A549 (cell line): ENCODE measurements around the gene ESRRG. TPM values are rescaled to one million over a fixed set of nuclear protein-coding genes. Genes with fewer than 3 reads are reported as not detected.

ENCODE experiments used
- ATAC-seq, 2 experiments: fragments of 200-7000 bp in 1 of 2; fragments of >200 bp in 1 of 2; cut with Nextera tagmentation in 1 of 2; cut with Tn5 transposase in 1 of 2; 3 replicates each; pipeline versions ENCODE4 v1.8.0 to v1.9.1; 2018 to 2020; ENCODE audit warnings: mild to moderate bottlenecking in 1 of 2, moderate library complexity in 1 of 2
- CTCF ChIA-PET: fragments of 300-600 bp; sonication (Branson Sonifier 250); formaldehyde crosslinking; extraction: SDS; loops from one replicate; lab custom pipeline; 2021; ENCODE audit warnings: antibody characterized with exemption, inconsistent platforms; lab: Yijun Ruan, JAX
- POLR2A ChIA-PET: fragments of 350-600 bp; formaldehyde crosslinking; extraction: SDS; loops from one replicate; lab custom pipeline; 2021; ENCODE audit warnings: antibody characterized with exemption, inconsistent platforms; lab: Yijun Ruan, JAX
- DNase-seq, 2 experiments: peaks; one replicate each; pipeline versions ENCODE4 v3.0.0 to v3.0.0-alpha.2; 2011 to 2016; ENCODE audit warnings: low read depth in 1 of 2, low spot score in 1 of 2
- FAIRE-seq: peaks from 2 replicates; lab custom pipeline; 2011; peaks lifted over from hg19 to GRCh38; lab: Jason Lieb, UNC
- H3K27ac ChIP-seq, 2 experiments: fragments of >200 bp; sonication (Bioruptor Twin); formaldehyde crosslinking; 3 replicates each; pipeline ENCODE4 v1.5.1; 2016 to 2017
- H3K4me1 ChIP-seq: fragments of >200 bp; sonication (Bioruptor Twin); formaldehyde crosslinking; 3 replicates; pipeline ENCODE4 v1.6.1; 2016
- H3K4me2 ChIP-seq: fragments of >200 bp; sonication (Bioruptor Twin); formaldehyde crosslinking; 3 replicates; pipeline ENCODE4 v1.6.1; 2016
- H3K4me3 ChIP-seq: fragments of >200 bp; sonication (Bioruptor Twin); formaldehyde crosslinking; 3 replicates; pipeline ENCODE4 v1.5.1; 2016
- H3K9me3 ChIP-seq: fragments of >200 bp; sonication (Bioruptor Twin); formaldehyde crosslinking; 3 replicates; pipeline ENCODE4 v1.6.1; 2016
- CBX2 ChIP-seq: fragments of 200-600 bp; sonication (generic); IDR thresholded peaks from 2 replicates; pipeline ENCODE4 v1.6.1; 2016; ENCODE audit warnings: low read depth, mild to moderate bottlenecking, borderline replicate concordance
- CEBPB ChIP-seq, 2 experiments: fragments of >200 bp in 1 of 2; sonication (Bioruptor Twin) in 1 of 2; formaldehyde crosslinking in 1 of 2; IDR thresholded peaks; 2 replicates each; pipeline ENCODE4 v1.6.1; 2012 to 2016
- EHF ChIP-seq: fragments of 250-450 bp; sonication (Bioruptor Pico); IDR thresholded peaks from 2 replicates; pipeline ENCODE4 v1.5.0; 2020; ENCODE audit warnings: mild to moderate bottlenecking
- EHMT2 ChIP-seq: fragments of 200-600 bp; sonication (generic); IDR thresholded peaks from 2 replicates; pipeline ENCODE4 v1.6.1; 2016; ENCODE audit warnings: antibody characterized with exemption, low read depth, mild to moderate bottlenecking, moderate library complexity
- EP300 ChIP-seq, 2 experiments: fragments of >200 bp; sonication (Bioruptor Twin); formaldehyde crosslinking; IDR thresholded peaks; 2 replicates in 1 of 2; 3 replicates in 1 of 2; pipeline ENCODE4 v1.6.1; 2016 to 2017
- FOSL2 ChIP-seq, 2 experiments: fragments of 450-650 bp in 1 of 2; fragments of >200 bp in 1 of 2; sonication (Bioruptor Twin) in 1 of 2; formaldehyde crosslinking; IDR thresholded peaks; 2 replicates each; pipeline versions ENCODE4 v1.5.0 to v1.6.1; 2016 to 2020; ENCODE audit warnings: mild to moderate bottlenecking in 1 of 2, moderate library complexity in 1 of 2
- GATA3 ChIP-seq: IDR thresholded peaks from 2 replicates; pipeline ENCODE4 v1.6.1; 2012; ENCODE audit warnings: borderline replicate concordance
- HOXA7 ChIP-seq: fragments of 250-450 bp; sonication (Bioruptor Pico); IDR thresholded peaks from 2 replicates; pipeline ENCODE4 v1.5.0; 2020; ENCODE audit warnings: mild to moderate bottlenecking, moderate library complexity
- HOXB13 ChIP-seq: fragments of 250-450 bp; sonication (Bioruptor Pico); IDR thresholded peaks from 2 replicates; pipeline ENCODE4 v1.5.0; 2020; ENCODE audit warnings: low read depth, mild to moderate bottlenecking, moderate library complexity
- KDM1A ChIP-seq: fragments of 200-600 bp; sonication (generic); IDR thresholded peaks from 2 replicates; pipeline ENCODE4 v1.6.1; 2016; ENCODE audit warnings: low read depth, mild to moderate bottlenecking
- MAFK ChIP-seq: fragments of 450-650 bp; IDR thresholded peaks from 2 replicates; pipeline ENCODE4 v1.6.1; 2014; ENCODE audit not compliant: partially characterized antibody
- MYC ChIP-seq: IDR thresholded peaks from 2 replicates; pipeline ENCODE4 v1.6.1; 2012; ENCODE audit warnings: mild to moderate bottlenecking, inconsistent platforms, low read length, improper control_type of control experiment, borderline replicate concordance
- RAD21 ChIP-seq, 2 experiments: fragments of >200 bp in 1 of 2; sonication (Bioruptor Twin) in 1 of 2; formaldehyde crosslinking in 1 of 2; IDR thresholded peaks in 1 of 2; conservative IDR thresholded peaks in 1 of 2; 2 replicates in 1 of 2; 3 replicates in 1 of 2; pipeline ENCODE4 v1.6.1; 2012 to 2018; ENCODE audit warnings: inconsistent platforms in 1 of 2
- SMC3 ChIP-seq: fragments of >200 bp; sonication (Bioruptor Twin); formaldehyde crosslinking; IDR thresholded peaks from 3 replicates; pipeline ENCODE4 v1.6.1; 2018; ENCODE audit warnings: inconsistent platforms
- SREBF2 ChIP-seq: fragments of 450-650 bp; IDR thresholded peaks from 2 replicates; pipeline ENCODE4 v1.6.1; 2014; ENCODE audit warnings: mild to moderate bottlenecking, moderate library complexity
- ZC3H11A ChIP-seq: fragments of 450-650 bp; IDR thresholded peaks from 2 replicates; pipeline ENCODE4 v1.6.1; 2014; ENCODE audit warnings: antibody characterized with exemption, mild to moderate bottlenecking
- WGBS: methylation state at CpG from one replicate; pipeline ENCODE4 v1.1.6; 2017; ENCODE audit errors: missing lambda C conversion rate; 5-methylcytosine and 5-hydroxymethylcytosine counted together
- polyA plus RNA-seq, 4 experiments: library from polyadenylated mRNA; depleted of rRNA in 3 of 4; stranded (reverse); fragments of >200 nt; fragmentation: RNase III in 1 of 4; extraction: RNeasy Plus Mini Kit Qiagen cat#74134 plus additional on column Dnase treatment in 1 of 4; gene quantifications; 2 replicates in 3 of 4; 3 replicates in 1 of 4; pipeline ENCODE4 v1.2.3, GENCODE V29; 2011 to 2017
- TF ChIP-seq, protein P1 (sequence below): fragments of 450-650 bp; IDR thresholded peaks from 2 replicates; pipeline ENCODE4 v1.6.1; 2014; ENCODE audit warnings: antibody characterized with exemption
- TF ChIP-seq, protein P2 (sequence below): fragments of 200-600 bp; sonication (generic); IDR thresholded peaks from 2 replicates; pipeline ENCODE4 v1.6.1; 2016; ENCODE audit warnings: antibody characterized with exemption, mild to moderate bottlenecking, moderate library complexity
- TF ChIP-seq, protein P3 (sequence below): fragments of 150-350 bp; IDR thresholded peaks from 2 replicates; pipeline ENCODE4 v1.6.1; 2014; ENCODE audit warnings: low read depth, mild to moderate bottlenecking, low read length
- TF ChIP-seq, protein P4 (sequence below): fragments of >200 bp; sonication (Bioruptor Twin); formaldehyde crosslinking; IDR thresholded peaks from 3 replicates; pipeline ENCODE4 v1.6.1; 2016

The ESRRG gene
- polyA plus RNA-seq, 2 of the 4 experiments (the other 2 are of a cell fraction) = 0.09 TPM; not detected in 1

DNA sequence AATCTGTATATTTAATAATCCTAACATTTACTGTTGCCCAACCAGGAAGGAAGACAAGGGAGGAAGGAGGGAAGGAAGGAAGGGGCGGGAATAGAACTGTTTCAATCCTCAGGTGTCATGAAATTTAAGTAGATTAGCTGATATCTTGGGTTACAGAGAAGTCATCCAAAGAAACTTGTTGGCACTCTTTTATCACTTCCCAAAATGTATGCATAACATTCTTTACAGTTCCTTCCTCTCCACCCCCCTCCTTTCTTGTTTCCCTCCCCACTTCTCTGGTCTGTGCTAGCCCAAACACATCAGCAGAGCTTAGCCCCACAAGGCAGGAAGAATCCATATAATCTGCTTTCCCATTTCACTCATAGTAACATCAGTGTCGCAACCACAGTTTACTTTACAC, 110.9 kb downstream of the ESRRG start:
- H3K9me3 ChIP-seq = no peaks in the 10 kb centered on the region
- no peak overlapping the region for H3K4me3 ChIP-seq
- ChIA-PET POLR2A (no interaction called here), CTCF (no interaction called here)
- no peak for DNase-seq
- H3K27ac ChIP-seq = no peak overlapping the region
- no peaks in the 10 kb centered on the region for H3K4me1 ChIP-seq
- no peak overlapping the region for H3K4me2 ChIP-seq
- FAIRE-seq = no peak
- TF ChIP-seq CBX2 (no peak), EHF (CRISPR knock-in tag) (no peak), FOSL2 (IDR thresholded peaks at IDR 0.05) (no peak), FOSL2 (CRISPR knock-in tag; IDR thresholded peaks at IDR 0.05) (no peak), EHMT2 (no peak), EP300 (IDR thresholded peaks at IDR 0.05) (no peak), ZC3H11A (no peak), RAD21 (conservative IDR thresholded peaks at IDR 0.05 in 1 of 2, IDR thresholded peaks at IDR 0.05 in 1 of 2) (no peak), HOXA7 (CRISPR knock-in tag) (no peak), MAFK (no peak), KDM1A (no peak), GATA3 (no peak)
- TF ChIP-seq, protein P1, sequence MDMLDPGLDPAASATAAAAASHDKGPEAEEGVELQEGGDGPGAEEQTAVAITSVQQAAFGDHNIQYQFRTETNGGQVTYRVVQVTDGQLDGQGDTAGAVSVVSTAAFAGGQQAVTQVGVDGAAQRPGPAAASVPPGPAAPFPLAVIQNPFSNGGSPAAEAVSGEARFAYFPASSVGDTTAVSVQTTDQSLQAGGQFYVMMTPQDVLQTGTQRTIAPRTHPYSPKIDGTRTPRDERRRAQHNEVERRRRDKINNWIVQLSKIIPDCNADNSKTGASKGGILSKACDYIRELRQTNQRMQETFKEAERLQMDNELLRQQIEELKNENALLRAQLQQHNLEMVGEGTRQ = no peak
- TF ChIP-seq, protein P2, sequence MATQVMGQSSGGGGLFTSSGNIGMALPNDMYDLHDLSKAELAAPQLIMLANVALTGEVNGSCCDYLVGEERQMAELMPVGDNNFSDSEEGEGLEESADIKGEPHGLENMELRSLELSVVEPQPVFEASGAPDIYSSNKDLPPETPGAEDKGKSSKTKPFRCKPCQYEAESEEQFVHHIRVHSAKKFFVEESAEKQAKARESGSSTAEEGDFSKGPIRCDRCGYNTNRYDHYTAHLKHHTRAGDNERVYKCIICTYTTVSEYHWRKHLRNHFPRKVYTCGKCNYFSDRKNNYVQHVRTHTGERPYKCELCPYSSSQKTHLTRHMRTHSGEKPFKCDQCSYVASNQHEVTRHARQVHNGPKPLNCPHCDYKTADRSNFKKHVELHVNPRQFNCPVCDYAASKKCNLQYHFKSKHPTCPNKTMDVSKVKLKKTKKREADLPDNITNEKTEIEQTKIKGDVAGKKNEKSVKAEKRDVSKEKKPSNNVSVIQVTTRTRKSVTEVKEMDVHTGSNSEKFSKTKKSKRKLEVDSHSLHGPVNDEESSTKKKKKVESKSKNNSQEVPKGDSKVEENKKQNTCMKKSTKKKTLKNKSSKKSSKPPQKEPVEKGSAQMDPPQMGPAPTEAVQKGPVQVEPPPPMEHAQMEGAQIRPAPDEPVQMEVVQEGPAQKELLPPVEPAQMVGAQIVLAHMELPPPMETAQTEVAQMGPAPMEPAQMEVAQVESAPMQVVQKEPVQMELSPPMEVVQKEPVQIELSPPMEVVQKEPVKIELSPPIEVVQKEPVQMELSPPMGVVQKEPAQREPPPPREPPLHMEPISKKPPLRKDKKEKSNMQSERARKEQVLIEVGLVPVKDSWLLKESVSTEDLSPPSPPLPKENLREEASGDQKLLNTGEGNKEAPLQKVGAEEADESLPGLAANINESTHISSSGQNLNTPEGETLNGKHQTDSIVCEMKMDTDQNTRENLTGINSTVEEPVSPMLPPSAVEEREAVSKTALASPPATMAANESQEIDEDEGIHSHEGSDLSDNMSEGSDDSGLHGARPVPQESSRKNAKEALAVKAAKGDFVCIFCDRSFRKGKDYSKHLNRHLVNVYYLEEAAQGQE = no peak
- TF ChIP-seq, protein P3, sequence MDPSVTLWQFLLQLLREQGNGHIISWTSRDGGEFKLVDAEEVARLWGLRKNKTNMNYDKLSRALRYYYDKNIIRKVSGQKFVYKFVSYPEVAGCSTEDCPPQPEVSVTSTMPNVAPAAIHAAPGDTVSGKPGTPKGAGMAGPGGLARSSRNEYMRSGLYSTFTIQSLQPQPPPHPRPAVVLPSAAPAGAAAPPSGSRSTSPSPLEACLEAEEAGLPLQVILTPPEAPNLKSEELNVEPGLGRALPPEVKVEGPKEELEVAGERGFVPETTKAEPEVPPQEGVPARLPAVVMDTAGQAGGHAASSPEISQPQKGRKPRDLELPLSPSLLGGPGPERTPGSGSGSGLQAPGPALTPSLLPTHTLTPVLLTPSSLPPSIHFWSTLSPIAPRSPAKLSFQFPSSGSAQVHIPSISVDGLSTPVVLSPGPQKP = no peak
- WGBS = 36% methylated on average over 2 of the region's 2 CpGs
- no peak for ATAC-seq

DNA sequence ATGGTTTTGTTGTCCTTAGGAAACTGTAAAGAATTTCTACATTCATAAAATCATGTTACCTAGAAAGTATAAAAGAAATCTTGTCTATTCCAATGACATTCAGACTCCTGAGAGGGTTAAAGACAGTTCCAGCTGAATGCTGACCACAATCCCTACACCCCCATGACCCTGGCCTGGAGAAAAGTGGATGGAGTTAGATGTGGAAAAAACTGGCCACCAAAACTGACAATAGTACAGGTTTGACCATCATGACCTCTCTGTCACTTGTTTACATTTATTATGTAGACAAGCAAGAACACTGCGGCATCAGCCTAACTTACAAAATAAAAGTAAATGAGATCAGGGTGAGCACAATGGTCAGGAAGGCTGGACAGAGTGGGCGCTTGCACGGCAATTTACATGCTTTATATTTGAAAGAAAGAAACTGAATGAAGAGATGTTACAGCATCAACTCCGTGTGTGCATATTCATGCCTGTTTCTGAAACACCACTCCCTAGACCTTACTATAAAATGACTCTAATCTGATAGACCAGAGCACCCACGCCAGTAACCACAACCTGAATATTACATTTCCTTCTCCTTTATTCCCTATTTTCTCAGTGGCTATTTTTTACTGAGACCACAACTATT, 116.0 kb downstream of the ESRRG start:
- no peak for FAIRE-seq
- Histone ChIP-seq H3K4me2 (no peak overlapping the region), H3K4me3 (no peak overlapping the region), H3K4me1 (no peaks in the 10 kb centered on the region), H3K27ac (no peak overlapping the region), H3K9me3 (no peaks in the 10 kb centered on the region)
- ChIA-PET POLR2A (no interaction called here), CTCF (no interaction called here)
- TF ChIP-seq CEBPB (IDR thresholded peaks at IDR 0.05) (no peak), HOXA7 (CRISPR knock-in tag) (no peak), MYC (no peak), SREBF2 (no peak), CBX2 (no peak), HOXB13 (CRISPR knock-in tag) (no peak), SMC3 (no peak)
- TF ChIP-seq, protein P4, sequence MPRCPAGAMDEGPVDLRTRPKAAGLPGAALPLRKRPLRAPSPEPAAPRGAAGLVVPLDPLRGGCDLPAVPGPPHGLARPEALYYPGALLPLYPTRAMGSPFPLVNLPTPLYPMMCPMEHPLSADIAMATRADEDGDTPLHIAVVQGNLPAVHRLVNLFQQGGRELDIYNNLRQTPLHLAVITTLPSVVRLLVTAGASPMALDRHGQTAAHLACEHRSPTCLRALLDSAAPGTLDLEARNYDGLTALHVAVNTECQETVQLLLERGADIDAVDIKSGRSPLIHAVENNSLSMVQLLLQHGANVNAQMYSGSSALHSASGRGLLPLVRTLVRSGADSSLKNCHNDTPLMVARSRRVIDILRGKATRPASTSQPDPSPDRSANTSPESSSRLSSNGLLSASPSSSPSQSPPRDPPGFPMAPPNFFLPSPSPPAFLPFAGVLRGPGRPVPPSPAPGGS = no peak
- 36% methylated on average over 5 of the region's 5 CpGs for WGBS
- no peak for ATAC-seq
- DNase-seq = no peak
